GM21367 (cell line): ENCODE results near the gene WDR20.
"Not testable (repeated sequence)": the region's sequence is repeated elsewhere in the genome, so short reads cannot be mapped to it uniquely, and the experiment has no call there.

Experiments used
- ATAC-seq: cut with Tn5 transposase; IDR thresholded peaks from one replicate; pipeline ENCODE4 v1.9.1; 2021; ENCODE audit not compliant: unreplicated experiment

WDR20 gene

GRCh38 chr14:102233081-102233480 is 93.4 kb downstream of the WDR20 start:
- ATAC-seq, result no peak

- ATAC-seq, result no peak
Observed at GRCh38 chr14:102234331-102235264, 94.9 kb downstream of the WDR20 start.

GRCh38 chr14:102235275-102235897 is 95.7 kb downstream of the WDR20 start:
- no peak for ATAC-seq

GRCh38 chr14:102236026-102236425 is 96.3 kb downstream of the WDR20 start:
- no peak for ATAC-seq

- no peak for ATAC-seq
Observed at GRCh38 chr14:102238131-102238530, 98.4 kb downstream of the WDR20 start.

GRCh38 chr14:102238766-102239165 is 99.1 kb downstream of the WDR20 start:
- no peak for ATAC-seq

- ATAC-seq, result no peak
Observed at GRCh38 chr14:102239231-102239630, 99.5 kb downstream of the WDR20 start.

GRCh38 chr14:102240481-102240880 is 100.8 kb downstream of the WDR20 start:
- not testable (repeated sequence) for ATAC-seq

- ATAC-seq, result no peak
Observed at GRCh38 chr14:102241147-102241546, 101.5 kb downstream of the WDR20 start.

GRCh38 chr14:102243795-102244194 is 104.1 kb downstream of the WDR20 start:
- ATAC-seq, result not testable (repeated sequence)

- ATAC-seq, result no peak
Observed at GRCh38 chr14:102246071-102246470, 106.4 kb downstream of the WDR20 start.

GRCh38 chr14:102248121-102248520 is 108.4 kb downstream of the WDR20 start:
- no peak for ATAC-seq

- ATAC-seq, result no peak
Observed at GRCh38 chr14:102249041-102249440, 109.3 kb downstream of the WDR20 start.

GRCh38 chr14:102249981-102250380 is 110.3 kb downstream of the WDR20 start:
- ATAC-seq, result no peak

GRCh38 chr14:102250636-102251035 is 110.9 kb downstream of the WDR20 start:
- ATAC-seq, result no peak

GRCh38 chr14:102251161-102251560 is 111.5 kb downstream of the WDR20 start:
- ATAC-seq, result no peak

GRCh38 chr14:102252834-102253801 is 113.4 kb downstream of the WDR20 start:
- ATAC-seq, result no peak

GRCh38 chr14:102255401-102256190 is 115.9 kb downstream of the WDR20 start:
- no peak for ATAC-seq

GRCh38 chr14:102256716-102257115 is 117.0 kb downstream of the WDR20 start:
- ATAC-seq, result no peak

GRCh38 chr14:102258136-102258535 is 118.4 kb downstream of the WDR20 start:
- no peak for ATAC-seq
